Placental epithelial cell (primary cell): ENCODE results near the gene EFHD1. TPM values are rescaled to one million over a fixed set of nuclear protein-coding genes. Genes with fewer than 3 reads are reported as not detected.

ENCODE experiments used
- small RNA-seq: library from RNA; depleted of rRNA; stranded (forward); fragments of <200 nt; gene quantifications from one replicate; pipeline ENCODE3, GENCODE V24; 2012
- total RNA-seq: library from RNA; depleted of rRNA; stranded (reverse); fragments of >200 nt; gene quantifications from 2 replicates; pipeline ENCODE4 v1.2.3, GENCODE V29; 2012

EFHD1 gene, protein sequence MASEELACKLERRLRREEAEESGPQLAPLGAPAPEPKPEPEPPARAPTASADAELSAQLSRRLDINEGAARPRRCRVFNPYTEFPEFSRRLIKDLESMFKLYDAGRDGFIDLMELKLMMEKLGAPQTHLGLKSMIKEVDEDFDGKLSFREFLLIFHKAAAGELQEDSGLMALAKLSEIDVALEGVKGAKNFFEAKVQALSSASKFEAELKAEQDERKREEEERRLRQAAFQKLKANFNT
- 3.8 and 5.5 TPM in 2 replicates for total RNA-seq

DNA sequence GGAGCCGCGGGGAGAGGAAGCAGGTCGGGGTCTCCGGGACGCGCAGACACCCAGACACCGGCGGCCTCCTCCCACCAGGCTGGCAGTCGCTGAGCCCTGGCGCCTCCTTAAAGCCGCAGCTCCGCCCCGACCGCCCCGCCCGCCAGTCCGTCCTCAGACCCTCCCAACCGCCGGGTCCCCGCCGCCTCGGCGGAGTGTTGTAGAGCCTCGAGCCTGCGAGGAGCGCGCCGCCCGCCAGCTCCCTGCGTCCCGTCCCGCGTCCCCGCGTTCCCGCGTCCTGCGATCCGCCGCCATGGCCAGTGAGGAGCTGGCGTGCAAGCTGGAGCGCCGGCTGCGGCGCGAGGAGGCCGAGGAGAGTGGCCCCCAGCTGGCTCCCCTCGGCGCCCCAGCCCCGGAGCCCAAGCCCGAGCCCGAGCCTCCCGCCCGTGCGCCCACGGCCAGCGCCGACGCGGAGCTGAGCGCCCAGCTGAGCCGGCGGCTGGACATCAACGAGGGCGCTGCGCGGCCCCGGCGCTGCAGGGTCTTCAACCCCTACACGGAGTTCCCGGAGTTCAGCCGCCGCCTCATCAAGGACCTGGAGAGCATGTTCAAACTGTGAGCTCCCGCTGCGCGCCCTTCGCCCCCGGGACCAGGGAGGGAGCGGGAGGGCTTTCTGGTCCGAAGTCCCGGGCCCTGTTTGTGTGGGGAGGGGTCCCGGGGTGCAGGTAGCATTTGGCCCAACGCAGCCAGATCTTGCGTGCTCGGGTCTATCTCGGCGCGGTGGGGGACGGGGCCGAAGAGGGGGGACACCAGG lies at the start of gene EFHD1:
TSS of gene EFHD1 (plus strand) at position 192 of the 793 bp plus-strand sequence. CDS start at position 293, 101 bp downstream.

DNA sequence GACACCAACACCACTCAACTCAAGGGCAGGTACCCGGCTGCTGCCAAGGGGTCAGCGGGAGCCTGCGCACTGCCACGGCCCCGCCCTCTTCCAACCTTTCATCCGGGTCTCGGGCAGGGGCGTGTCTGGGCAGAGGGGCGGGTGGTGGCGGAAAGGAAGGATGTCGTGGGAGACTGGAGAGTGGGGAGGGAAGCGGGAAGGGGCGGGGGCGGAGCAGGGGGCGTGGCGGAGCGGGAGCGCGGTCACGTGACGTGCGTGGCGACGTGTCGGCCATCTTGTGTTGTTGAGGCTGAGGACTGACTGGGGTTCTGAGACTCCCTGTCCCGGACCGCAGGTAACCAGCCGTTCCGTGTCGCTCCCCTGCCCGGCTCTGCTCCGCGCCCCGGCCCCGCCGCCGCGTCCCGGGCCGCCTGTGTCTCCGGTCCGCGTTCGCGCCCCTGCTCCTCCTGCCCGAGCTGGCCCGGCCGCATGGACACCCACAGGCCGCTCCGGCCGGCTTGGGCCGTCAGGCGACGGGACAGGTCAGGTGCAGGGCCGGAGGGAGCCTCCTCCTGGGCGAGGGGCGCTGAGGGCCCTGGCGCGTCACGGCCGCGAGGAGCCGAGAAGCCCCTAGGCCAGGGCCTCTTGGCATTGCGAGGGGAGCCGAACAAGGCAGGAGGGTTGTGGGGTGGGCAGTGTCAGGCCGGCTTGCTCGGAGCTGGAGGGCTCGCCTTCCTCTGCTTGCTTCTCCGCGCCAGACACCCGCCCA lies 63.8 kb downstream of the EFHD1 start, which contains the start of gene GIGYF2:
TSS of gene GIGYF2 (plus strand) at position 273 of the 748 bp plus-strand sequence. CDS start 37,867 bp downstream, outside the sequence.

Small RNAs within 50 kb of the gene (small RNA-seq; reads per million reads assigned to genes)
- 0.12 reads per million for gene RN7SL359P

Other genes with a start within 250 kb of the EFHD1 start
- under 0.01 TPM in 1 of 2 replicates, not detected in the other for gene ALPG, start 226.8 kb upstream of the EFHD1 start, total RNA-seq
- not detected in 2 replicates for gene ALPI, start 177.5 kb upstream of the EFHD1 start, total RNA-seq
- not detected in 2 replicates for gene ECEL1, start 145.8 kb upstream of the EFHD1 start, total RNA-seq
- gene PRSS56, start 113.2 kb upstream of the EFHD1 start, total RNA-seq: not detected in 2 replicates
- not detected in 2 replicates for gene CHRND, start 107.4 kb upstream of the EFHD1 start, total RNA-seq
- gene CHRNG, start 93.9 kb upstream of the EFHD1 start, total RNA-seq: 0.39 TPM in 1 of 2 replicates, not detected in the other
- gene TIGD1, start 83.0 kb upstream of the EFHD1 start, total RNA-seq: 3.4 and 5.5 TPM in 2 replicates
- 82.8 and 101 TPM in 2 replicates for gene EIF4E2, start 82.9 kb upstream of the EFHD1 start, total RNA-seq
- 41.2 and 49.6 TPM in 2 replicates for gene GIGYF2, start 63.7 kb downstream of the EFHD1 start, total RNA-seq
- 3.1 and 7.5 TPM in 2 replicates for gene KCNJ13, start 143.0 kb downstream of the EFHD1 start, total RNA-seq
- 0.33 and 0.79 TPM in 2 replicates for gene SNORC, start 236.7 kb downstream of the EFHD1 start, total RNA-seq